ENCODE data around the gene EFNA2.

DNA sequence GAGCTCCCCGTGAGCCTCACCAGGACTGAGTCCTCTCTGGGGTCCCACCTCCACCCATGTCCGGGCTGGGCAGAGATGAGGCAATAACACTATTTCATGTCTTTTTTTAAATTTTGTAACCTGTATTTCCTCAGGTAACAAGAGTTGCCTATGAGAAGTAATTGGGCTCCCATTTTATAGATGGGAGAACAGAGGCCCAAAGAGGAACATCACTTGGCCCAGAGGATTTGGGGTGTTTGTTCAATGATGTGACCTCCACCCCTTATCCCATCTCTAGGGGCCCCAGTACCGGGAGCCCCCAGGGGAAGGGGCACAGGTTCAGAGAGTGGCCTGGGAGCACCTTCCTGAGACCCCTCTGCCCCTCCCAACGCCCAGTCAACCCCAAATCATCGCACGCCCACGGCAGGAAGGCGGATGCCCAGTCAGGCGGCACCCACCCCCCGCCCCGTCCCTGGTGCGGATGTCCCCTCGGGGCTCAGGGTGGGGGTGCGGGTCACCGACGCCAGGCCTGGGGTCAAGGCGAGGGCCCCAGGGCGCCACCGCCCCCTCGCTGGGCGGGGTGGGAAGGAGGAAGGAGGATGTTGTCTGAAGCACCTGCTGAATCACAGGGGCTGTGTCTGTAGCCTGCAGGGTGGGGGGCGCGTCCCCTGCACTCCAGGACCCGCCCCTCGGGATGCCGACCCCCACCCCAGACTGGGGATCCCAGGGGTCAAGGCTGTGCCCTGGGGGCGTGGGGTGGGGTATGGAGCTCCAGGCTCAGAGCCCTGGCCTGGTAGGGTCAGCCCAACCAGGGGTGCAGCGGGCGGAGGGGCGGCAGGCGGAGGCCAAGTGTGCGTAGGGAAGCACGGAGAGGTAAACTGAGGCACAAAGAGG is 25.6 kb upstream of the EFNA2 start:
- no peak for TF ChIP-seq POLR2AphosphoS5 (IDR thresholded peaks at IDR 0.05)
- TF ChIP-seq, protein P1, sequence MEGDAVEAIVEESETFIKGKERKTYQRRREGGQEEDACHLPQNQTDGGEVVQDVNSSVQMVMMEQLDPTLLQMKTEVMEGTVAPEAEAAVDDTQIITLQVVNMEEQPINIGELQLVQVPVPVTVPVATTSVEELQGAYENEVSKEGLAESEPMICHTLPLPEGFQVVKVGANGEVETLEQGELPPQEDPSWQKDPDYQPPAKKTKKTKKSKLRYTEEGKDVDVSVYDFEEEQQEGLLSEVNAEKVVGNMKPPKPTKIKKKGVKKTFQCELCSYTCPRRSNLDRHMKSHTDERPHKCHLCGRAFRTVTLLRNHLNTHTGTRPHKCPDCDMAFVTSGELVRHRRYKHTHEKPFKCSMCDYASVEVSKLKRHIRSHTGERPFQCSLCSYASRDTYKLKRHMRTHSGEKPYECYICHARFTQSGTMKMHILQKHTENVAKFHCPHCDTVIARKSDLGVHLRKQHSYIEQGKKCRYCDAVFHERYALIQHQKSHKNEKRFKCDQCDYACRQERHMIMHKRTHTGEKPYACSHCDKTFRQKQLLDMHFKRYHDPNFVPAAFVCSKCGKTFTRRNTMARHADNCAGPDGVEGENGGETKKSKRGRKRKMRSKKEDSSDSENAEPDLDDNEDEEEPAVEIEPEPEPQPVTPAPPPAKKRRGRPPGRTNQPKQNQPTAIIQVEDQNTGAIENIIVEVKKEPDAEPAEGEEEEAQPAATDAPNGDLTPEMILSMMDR (IDR thresholded peaks at IDR 0.05): no peak
- TF ChIP-seq POLR2A (IDR thresholded peaks at IDR 0.05; ENCODE audit: low read depth): no peak
